ENCODE results near the gene TEPSIN.

GRCh38 chr17:81202318-81202717, 36.5 kb downstream of the TEPSIN start:
- no peak for TF ChIP-seq CTCF (IDR thresholded peaks at IDR 0.05; ENCODE audit: insufficient read depth, low read length, poor library complexity, severe bottlenecking)
- TF ChIP-seq EZH2phosphoT487 (conservative IDR thresholded peaks at IDR 0.05; ENCODE audit: low read length): no peak
